A673 (cell line): ENCODE results near the gene MAN1A2.

ENCODE experiments used
- CTCF ChIP-seq: fragments of 300-800, 200-600 bp; sonication (generic); conservative IDR thresholded peaks from 2 replicates; pipeline ENCODE4 v1.5.1; 2017; ENCODE audit warnings: low read depth, mild to moderate bottlenecking, antibody characterized with exemption, low read length, moderate library complexity, mixed read lengths
- EZH2 ChIP-seq: fragments of 200-600 bp; sonication (generic); IDR thresholded peaks from 2 replicates; pipeline ENCODE4 v1.6.1; 2017; ENCODE audit warnings: borderline replicate concordance, low read depth, mild to moderate bottlenecking, mixed read lengths, antibody characterized with exemption, low read length; ENCODE audit not compliant: poor library complexity, severe bottlenecking

- TF ChIP-seq CTCF (no peak), EZH2 (no peak)
Measured at GRCh38 chr1:117320515-117320914, 46.7 kb upstream of the MAN1A2 start.
